HG03460 (cell line): Measurements from ENCODE around the gene SMAGP.
A peak's percentile ranks its signal among the peaks of the same experiment; 100 is the strongest.
"Not testable (repeated sequence)": the region's sequence is repeated elsewhere in the genome, so short reads cannot be mapped to it uniquely, and the experiment has no call there.

Source experiments
- ATAC-seq: cut with Tn5 transposase; IDR thresholded peaks from one replicate; pipeline ENCODE4 v1.9.1; 2021; ENCODE audit not compliant: unreplicated experiment

SMAGP gene

DNA sequence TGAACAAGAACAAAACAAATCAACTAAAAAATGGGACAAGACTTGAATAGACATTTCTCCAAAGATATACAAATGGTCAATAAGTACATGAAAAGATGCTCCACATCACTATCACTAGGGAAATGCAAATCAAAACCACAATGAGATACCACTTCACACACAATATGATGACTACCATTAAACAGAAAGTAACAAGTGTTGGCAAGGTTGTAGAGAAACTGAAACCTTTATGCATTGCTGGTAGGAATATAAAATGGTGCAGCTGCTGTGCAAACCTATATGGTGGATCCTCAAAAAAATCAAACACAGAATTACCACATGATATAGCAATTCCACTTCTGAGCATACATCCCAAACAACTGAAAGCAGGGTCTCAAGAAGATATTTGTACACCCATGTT is 5.2 kb downstream of the SMAGP start:
- no peak for ATAC-seq

DNA sequence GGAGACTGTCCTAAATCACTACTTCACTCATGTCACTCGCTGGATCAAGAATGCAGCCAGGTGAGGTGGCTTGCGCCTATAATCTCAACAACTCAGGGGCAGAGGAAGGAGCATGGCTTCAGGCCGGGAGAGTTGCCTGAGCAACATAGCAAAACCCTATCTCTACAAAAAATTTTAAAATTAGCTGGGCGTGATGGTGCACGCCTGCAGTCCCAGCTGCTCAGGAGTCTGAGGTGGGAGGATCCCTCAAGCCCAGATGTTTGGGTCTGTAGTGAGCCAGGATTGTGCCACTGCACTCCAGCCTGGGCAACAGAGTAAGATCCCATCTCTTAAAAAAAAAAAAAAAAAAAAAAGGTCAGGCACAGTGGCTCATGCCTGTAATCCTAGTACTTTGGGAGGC is 5.9 kb downstream of the SMAGP start:
- no peak for ATAC-seq

DNA sequence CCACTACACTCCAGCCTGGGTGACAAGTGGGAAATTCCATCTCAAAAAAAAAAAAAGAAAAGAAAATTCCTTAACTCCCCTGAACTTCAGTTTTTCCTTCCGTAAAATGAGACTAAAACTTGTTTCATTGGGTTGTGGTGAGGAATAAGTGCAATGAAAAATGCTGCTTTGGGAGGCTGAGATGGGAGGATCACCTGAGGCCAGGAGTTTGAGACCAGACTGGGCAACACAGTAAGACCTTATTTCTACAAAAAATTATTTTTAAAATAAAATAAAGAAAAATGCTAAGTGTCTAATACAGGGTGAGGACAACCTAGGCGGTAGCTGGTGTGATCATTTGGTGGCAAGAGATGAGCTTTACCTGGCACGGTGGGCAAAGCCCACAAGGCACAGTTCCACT is 6.9 kb downstream of the SMAGP start:
- no peak for ATAC-seq

DNA sequence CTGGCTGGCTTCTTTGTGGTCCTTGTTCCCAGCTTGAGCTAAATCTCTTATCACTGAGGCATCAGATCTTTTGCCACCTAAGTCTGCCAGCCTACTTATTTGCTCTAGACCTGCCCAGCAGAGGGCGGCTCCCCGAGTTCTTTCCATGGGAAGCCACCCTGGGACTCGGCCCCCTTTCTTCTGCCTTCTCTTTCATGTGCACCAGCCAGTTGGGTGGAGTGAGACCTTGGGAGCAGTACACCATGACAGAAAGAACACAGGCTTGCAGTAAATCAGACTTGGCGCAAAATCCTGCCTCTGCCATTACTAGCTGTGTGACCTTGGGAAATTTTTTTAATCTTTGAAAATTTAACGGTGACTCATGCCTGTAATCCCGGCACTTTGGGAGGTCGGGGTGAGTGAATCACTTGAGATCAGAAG is 7.4 kb downstream of the SMAGP start:
- ATAC-seq = no peak

- ATAC-seq = not testable (repeated sequence)
Measured at GRCh38 chr12:51259600-51259999, 10.6 kb downstream of the SMAGP start.

GRCh38 chr12:51254536-51254935 is 15.7 kb downstream of the SMAGP start:
- no peak for ATAC-seq

GRCh38 chr12:51253276-51253675 is 16.9 kb downstream of the SMAGP start:
- ATAC-seq = no peak

- ATAC-seq = no peak
Measured at GRCh38 chr12:51247523-51248206, 22.6 kb downstream of the SMAGP start.

DNA sequence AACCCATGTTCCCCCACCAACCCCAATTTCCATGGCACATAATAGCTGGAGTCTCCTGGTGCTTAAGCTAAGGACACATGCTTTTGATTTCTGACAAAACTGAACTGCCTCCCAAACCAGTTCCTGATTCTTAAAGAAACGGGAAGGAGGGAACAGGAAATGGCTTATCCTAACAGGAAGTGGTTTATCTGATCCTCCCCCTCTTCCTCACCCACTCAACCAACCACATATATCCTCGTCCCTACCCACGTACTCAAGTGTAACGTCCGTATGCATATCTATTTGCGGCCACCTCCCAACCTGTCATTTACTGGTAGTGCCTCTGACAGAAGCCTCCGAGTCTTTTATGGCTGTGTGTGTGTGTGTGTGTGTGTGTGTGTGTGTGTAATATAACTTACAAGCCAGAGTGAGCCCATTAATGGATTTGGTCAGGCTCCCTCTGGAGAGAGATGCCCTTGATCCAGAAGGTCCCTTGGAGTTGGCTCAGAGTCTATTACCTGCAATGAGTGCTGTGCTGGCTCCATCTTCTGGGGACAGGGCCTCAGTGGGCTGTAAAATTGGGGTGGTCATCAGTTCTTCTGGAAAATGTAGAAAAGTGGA is 23.9 kb downstream of the SMAGP start:
- no peak for ATAC-seq

- ATAC-seq = no peak
Measured at GRCh38 chr12:51245476-51246253, 24.6 kb downstream of the SMAGP start.

- no peak for ATAC-seq
Measured at GRCh38 chr12:51244269-51244668, 25.9 kb downstream of the SMAGP start.

DNA sequence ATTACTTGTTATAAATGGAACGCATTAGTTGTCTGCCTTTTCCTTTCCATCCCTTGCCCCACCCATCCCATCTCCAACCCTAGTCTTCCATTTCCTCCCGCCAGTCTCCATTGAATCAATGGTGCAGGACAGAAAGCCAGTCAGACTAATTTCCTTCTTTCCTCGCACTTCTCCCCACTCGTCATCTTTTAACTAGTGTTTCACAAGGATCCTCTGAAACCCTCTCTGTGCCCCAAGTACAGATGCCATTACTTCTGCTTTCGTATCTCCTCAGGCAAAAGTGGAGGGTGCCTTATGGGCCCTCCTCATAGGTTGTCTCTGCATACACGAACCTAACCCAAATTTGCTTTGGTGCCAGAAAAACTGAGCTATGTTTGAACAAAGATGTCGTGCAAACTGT is 27.3 kb downstream of the SMAGP start:
- no peak for ATAC-seq

DNA sequence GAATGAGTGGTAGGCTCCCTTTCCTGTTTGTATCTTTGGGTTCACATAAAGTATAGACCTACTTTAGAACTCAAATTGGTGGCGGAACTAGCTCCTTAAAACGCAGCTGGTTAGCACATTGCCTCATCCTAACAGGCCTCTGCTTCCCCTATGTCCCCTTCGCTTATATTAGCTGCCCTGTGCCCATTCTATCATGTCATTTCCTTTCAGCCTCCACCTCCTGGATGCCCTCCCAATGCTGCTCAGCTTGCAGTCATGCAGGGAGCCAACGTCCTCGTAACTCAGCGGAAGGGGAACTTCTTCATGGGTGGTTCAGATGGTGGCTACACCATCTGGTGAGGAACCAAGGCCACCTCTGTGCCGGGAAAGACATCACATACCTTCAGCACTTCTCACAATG is 28.1 kb downstream of the SMAGP start:
- no peak for ATAC-seq

- no peak for ATAC-seq
Measured at GRCh38 chr12:51240971-51241370, 29.2 kb downstream of the SMAGP start.

DNA sequence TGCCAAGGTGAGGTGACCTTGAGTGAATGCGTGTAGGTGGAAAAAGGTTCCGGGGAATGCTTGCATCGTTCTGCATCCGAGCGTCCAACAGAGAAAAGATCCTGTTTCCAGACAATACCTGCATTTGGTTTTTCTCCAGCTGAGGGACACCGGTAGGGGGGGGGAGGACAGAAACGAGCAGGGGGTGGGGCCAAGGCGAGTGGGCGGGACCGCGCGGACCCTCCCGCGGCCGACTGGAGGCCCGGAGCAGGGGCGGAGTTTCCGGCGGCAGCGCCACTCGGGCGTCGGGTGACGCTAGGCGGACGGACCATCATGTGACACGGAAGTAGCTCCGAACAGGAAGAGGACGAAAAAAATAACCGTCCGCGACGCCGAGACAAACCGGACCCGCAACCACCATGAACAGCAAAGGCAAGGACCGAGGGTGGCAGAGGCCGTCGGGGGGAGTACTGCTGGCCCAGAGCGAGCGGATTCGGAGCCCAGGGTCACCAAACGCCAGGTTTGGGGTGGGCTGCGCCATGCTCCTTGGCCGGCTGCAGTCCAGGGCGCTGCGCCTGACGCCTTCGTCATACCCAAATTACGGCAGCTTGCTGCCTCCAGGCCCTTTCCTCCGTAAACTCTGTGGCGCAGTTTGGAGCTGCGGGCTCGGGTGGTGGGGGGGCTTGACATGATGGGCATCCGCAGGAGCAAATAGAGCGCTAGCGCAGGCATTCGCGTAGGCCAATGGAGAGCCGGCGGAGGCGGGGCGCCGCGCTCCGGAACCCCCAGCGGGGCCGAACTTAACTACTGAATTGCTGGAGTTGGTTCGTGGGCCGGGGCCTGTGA is 31.5 kb downstream of the SMAGP start, which contains the start of gene DAZAP2:
Gene DAZAP2, plus strand, starts transcription at position 317 of the 825 bp plus-strand sequence. Its CDS starts 82 bp downstream, at position 399.
- ATAC-seq = peak; percentile 95

- ATAC-seq = peak; percentile 9
Measured at GRCh38 chr12:51238037-51238509, 32.1 kb downstream of the SMAGP start.

DNA sequence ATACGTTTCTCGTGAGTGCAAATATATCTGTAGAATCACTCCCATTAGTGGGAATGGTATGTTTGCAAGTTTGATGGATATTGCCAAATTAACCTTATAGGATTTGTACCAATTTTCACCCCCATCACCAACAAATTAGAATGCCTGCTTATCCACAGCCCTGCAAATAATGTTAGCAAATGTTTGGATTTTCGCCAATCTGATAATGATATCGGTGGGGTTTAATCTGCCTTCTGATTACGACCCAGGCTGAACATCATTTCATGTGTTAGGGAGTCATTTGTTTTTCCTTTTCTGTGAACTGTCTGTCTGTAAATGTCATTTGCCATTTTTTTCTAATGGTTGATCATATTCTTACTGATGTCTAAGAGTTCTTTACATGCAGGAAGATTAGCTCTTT is 35.7 kb downstream of the SMAGP start:
- no peak for ATAC-seq

DNA sequence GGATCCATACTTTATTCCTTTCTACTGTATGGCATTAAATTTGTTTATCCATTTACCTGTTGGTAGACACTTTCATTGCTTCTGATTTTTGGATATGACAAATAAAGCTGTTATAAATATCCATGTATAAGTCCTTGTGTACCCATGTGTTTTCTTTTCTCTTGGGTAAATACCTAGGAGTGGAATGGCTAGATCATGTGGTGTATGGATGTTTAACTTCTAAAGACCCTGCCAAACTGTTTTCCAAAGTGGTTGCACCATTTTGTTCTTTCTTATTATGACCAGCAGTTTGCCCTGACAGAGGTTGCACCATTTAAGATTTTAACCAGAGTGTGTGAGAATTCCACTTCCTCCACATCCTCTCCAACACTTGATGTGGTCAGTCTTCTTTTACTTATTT is 37.6 kb downstream of the SMAGP start:
- ATAC-seq = no peak

DNA sequence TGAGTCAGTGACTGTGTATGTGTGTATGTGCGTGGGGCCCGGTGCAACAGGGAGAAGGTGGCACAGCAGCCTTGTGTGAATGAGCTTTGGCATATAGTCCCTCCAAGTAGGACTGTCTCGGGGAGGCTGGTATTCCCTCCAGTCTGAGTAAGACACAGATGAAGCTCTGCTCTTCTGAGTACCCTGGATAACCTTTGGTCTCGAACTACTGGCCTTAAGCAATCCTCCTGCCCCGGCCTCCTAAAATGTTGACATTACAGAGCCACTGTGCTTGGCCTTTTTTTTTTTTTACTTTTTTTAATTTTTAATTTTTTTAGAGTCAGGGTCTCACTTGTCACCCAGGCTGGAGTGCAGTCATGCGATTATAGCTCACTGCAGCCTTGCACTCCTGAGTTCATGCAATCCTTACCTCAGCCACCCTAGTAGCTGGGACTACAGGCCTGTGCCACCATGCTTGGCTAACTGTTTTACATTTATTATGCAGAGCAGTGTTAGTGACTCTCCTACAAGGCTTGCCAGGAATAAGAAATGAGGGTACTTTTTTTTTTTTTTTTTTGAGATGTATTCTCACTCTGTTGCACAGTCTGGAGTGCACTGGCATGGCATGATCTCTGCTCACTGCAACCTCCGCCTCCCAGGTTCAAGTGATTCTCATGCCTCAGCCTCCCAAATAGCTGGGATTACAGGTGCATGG is 41.0 kb downstream of the SMAGP start:
- ATAC-seq = no peak

GRCh38 chr12:51227962-51228361 is 42.3 kb downstream of the SMAGP start:
- no peak for ATAC-seq
